ENCODE data around the gene CCM2L.

- TF ChIP-seq ZFX (IDR thresholded peaks at IDR 0.05; ENCODE audit: borderline replicate concordance) (no peak), CTCF (IDR thresholded peaks at IDR 0.05) (no peak)
These were observed 27.7 kb downstream of the CCM2L start for GRCh38 chr20:32037929-32038328.
